NCI-H2196 treated with DMSO at 0.1 percent for 48 hours (cell line): ENCODE data around the gene ANGEL2.
A peak's percentile ranks its signal among the peaks of the same experiment; 100 is the strongest.
"Not testable (repeated sequence)": the region's sequence is repeated elsewhere in the genome, so short reads cannot be mapped to it uniquely, and the experiment has no call there.

Experiments
- DNase-seq: peaks from one replicate; lab custom pipeline; 2025; ENCODE audit not compliant: unreplicated experiment; lab: John Stamatoyannopoulos, UW

The ANGEL2 gene

DNA sequence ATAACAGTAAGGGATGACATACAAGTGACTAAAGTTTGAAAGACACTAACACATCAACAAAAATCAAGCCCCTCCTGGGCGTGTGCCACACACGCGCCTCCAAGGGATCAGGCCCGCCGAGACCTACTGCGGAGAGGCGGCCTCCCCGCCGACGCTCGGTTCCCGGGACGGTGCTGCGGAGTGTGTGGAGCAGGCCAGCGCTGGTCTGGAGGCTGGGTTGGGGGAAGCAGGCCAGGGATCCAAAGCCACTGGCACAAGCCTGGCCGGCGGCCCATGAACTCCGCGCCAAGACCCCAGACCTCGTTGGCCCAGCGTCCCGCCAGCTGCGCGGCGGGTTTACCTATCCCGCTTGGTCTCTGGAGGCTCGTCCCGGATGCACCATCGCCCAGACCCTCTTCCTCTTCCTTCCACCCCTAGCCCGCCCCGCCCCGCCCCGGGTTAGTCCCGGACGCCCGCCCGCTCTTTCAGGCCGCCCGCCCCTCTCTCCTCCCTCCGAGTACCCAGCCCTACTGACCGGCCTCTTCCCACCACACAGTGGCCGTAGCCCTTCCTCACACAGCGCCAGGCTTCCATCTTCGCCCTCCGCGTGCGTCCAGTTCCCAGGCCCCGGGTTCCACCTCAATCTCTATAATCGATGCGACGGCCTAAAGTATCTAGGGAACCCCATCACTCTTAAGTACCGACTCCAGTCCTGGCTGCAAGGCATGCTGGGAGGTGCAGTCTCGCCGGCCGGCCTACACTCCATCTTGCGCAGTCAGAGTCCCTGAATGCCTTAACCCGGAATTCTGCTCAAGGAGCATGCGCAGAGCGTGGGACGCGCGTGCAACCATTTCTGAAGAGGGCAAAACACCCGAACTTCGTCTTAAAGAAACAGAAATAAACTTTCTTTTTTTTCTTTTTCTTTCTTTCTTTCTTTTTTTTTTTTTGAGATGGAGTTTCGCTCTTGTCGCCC, at the start of gene ANGEL2:
TSS of gene ANGEL2 (minus strand) at position 769 of the 952 bp plus-strand sequence. CDS start at position 573, 196 bp downstream.
- DNase-seq, result peak; percentile 79

DNA sequence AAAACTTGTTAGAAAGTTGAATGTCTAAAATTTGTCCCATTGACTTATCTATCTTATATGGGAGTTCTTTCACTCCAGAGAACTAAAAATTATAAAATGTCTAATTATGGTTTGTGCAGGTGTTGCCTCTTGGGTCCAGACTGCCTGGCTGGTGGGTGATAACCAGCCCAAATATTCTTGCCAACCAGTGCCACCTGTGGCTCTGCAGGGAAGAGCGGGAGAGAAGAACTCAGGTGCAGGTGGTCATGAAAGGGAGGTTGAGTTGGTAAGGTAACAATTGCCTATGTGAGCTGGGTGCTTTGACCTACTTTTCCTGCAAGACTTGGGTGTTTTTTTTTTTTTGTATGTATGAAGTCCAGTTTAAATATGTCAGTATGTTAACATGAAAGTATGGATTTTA, 45.6 kb upstream of the ANGEL2 start:
- DNase-seq, result no peak

- DNase-seq, result no peak
Measured at GRCh38 chr1:213060836-213061235, 45.2 kb upstream of the ANGEL2 start.

DNA sequence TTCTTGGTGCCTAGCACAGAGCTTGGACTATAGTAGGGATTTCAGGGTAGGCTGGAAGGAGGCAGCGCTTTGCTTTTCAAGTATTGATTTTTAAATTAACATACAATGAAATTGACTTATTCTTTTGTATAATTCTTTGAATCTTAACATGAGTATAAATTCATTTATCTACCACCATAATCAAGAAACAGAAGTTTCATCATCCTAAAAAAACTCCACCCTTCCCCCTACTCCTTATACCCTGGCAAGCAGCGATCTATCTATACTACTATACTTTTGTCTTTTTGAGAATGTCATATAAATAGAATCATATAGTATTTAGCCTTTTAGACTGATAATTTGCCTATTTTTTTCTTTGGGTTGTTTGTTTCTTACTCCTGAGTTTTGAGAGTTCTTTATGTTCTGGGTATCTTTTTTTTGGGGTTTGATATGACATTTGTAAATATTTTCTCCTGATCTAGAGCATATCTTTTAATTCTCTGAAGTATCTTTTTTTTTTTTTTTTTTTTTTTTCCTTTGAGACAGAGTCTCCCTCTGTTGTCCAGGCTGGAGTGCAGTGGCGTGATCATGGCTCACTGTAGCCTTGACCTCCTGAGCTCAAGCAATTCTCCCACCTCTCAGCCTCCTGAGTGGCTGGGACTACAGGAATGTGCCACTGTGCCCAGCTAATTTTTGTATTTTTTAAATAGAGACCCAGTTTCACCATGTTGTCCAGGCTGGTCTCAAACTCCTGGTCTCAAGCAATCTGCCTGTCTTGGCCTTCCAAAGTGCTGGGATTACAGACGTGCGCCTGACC, 41.8 kb upstream of the ANGEL2 start:
- DNase-seq, result no peak

DNA sequence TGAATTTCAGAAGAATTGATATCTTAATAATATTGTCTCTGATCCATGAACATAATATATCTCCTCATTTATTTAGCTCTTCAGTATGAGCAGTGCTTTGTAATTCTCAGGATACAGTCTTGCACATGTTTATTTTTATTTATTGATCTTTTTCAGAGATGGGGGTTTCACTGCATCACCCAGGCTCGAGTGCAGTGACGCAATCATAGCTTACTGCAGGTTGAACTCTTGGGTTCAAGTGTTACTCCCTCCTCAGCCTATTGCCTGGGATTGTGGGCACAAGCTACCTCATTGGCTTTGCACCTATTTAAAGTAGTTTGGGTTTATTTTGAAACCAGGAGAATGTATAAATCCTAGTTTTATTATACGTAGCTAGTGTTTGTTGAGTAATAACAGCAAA, 40.1 kb upstream of the ANGEL2 start:
- DNase-seq, result no peak

- no peak for DNase-seq
Measured at GRCh38 chr1:213054733-213055591, 39.3 kb upstream of the ANGEL2 start.

GRCh38 chr1:213054142-213054541, 38.5 kb upstream of the ANGEL2 start:
- DNase-seq, result no peak

- DNase-seq, result no peak
Measured at GRCh38 chr1:213053455-213053854, 37.8 kb upstream of the ANGEL2 start.

- DNase-seq, result no peak
Measured at GRCh38 chr1:213051881-213052202, 36.2 kb upstream of the ANGEL2 start.

DNA sequence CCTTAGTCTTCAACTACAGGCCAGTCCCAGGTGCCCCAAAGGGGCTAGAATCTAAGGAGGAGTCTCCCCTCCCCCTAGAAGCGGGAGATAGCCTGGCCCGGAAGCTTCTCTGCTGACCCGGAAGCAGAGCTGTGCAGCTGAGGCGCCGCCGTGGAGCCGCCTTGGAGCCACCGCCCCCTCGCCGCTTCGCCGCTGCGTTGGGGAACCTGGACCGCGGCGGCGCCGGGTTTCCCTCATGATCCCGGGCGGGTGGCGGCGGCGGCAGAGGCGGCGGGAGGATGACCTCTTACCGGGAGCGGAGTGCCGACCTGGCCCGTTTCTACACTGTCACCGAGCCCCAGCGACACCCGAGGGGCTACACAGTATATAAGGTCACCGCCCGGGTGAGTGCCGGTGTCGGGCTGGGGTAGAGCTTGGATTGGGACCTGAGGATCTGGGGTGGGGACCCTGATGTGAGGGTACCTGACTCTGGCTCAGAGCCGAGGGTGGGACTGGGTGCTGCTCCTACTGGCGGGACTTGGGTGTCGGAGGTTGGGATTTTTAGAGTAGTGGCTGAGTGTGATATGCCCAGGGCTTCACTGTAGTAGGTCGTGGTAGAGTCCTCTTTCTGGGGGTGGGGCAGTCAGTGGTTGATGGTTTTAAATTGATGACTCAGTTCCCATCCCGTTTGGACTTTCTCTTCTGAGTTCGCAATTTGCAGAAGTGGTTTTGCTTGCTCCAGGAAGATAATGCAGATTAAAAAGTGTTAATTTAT, 35.6 kb upstream of the ANGEL2 start, which contains the start of gene RPS6KC1:
TSS of gene RPS6KC1 (plus strand) at position 115 of the 754 bp plus-strand sequence. CDS start at position 279, 164 bp downstream.
- DNase-seq, result peak; percentile 70

DNA sequence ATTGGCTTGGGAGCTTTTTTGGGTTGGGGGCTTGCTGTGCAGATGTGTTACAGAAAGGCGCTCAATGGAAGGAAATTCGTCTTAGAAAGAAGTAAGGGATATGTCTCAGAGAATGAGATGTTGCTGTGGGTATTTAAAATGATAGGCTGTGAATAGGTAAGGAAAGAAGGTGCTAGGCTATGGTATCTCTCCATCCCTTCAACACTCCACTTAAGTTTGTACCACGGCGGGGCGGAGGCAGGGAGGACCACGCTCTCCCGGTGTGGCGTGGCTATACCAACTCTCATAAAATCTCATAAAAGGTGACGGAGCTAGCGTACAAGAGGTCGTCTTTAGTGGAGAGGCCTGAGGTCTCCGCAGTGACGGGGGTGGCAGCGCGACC, 35.1 kb upstream of the ANGEL2 start:
- DNase-seq, result peak; percentile 70

- DNase-seq, result no peak
Measured at GRCh38 chr1:213049232-213049631, 33.6 kb upstream of the ANGEL2 start.

GRCh38 chr1:213045321-213046226, 29.9 kb upstream of the ANGEL2 start:
- not testable (repeated sequence) for DNase-seq

DNA sequence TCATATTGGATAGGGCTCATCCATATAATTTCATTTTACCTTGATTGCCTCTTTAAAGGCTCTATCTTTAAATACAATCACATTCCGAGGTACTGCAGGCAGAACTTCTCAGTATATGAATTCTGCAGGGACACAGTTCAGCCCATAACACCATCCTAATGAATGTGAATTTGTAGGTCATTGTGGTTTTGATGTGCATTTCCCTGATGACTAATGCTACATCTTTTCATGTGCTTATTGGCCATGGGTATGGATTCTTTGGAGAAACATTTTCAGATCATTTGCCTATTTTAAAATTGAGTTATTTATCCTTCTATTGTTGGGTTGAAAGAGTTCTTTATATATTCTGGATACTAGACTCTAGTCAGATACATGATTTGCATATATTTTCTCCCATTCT, 25.8 kb upstream of the ANGEL2 start:
- DNase-seq, result no peak

DNA sequence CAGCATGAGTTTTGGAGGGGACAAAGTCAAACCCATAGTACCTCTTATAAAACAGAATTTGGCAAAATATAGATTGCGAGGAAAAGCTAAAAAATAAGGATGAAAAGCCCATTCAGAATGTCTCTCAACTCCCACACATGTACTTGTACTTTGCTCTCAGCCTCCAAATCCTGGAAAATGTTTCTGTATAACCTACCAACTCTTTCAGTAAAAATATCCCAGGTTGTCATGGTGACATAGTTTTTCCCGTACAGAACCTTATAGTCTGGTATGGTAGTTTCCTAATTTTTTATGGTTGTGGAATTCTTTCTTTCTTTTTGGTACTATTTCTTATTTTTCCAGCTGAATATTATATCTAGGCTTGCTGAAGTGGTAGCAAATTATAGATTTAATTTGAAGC, 19.9 kb upstream of the ANGEL2 start:
- DNase-seq, result no peak

DNA sequence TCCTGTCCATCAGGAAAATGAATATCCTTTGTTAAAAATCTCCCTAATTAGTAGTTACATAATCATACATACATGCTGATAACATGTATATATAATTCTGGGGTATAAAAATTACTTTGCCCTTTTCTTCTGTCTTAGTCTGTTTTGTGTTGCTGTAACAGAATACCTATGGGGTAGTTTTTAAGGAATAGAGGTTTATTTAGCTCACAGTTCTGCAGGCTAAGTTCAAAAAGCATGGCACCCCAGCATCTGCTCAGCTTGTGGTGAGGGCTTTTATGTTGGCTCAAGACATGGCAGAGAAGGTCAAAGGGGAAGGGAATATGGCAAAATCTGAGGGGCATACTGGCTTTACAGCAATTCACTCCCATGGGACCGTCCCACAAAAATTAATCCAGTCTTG, 19.0 kb upstream of the ANGEL2 start:
- DNase-seq, result no peak

- DNase-seq, result no peak
Measured at GRCh38 chr1:213032651-213033050, 17.0 kb upstream of the ANGEL2 start.

GRCh38 chr1:213027024-213027423, 11.4 kb upstream of the ANGEL2 start:
- DNase-seq, result not testable (repeated sequence)

- DNase-seq, result no peak
Measured at GRCh38 chr1:213020016-213020415, 4.3 kb upstream of the ANGEL2 start.
